GM21786 (cell line): ENCODE measurements around the gene GMPPB.
"Not testable (repeated sequence)": the region's sequence is repeated elsewhere in the genome, so short reads cannot be mapped to it uniquely, and the experiment has no call there.

Experiments used
- ATAC-seq: cut with Tn5 transposase; IDR thresholded peaks from one replicate; pipeline ENCODE4 v1.9.1; 2021; ENCODE audit not compliant: unreplicated experiment

Gene GMPPB

DNA sequence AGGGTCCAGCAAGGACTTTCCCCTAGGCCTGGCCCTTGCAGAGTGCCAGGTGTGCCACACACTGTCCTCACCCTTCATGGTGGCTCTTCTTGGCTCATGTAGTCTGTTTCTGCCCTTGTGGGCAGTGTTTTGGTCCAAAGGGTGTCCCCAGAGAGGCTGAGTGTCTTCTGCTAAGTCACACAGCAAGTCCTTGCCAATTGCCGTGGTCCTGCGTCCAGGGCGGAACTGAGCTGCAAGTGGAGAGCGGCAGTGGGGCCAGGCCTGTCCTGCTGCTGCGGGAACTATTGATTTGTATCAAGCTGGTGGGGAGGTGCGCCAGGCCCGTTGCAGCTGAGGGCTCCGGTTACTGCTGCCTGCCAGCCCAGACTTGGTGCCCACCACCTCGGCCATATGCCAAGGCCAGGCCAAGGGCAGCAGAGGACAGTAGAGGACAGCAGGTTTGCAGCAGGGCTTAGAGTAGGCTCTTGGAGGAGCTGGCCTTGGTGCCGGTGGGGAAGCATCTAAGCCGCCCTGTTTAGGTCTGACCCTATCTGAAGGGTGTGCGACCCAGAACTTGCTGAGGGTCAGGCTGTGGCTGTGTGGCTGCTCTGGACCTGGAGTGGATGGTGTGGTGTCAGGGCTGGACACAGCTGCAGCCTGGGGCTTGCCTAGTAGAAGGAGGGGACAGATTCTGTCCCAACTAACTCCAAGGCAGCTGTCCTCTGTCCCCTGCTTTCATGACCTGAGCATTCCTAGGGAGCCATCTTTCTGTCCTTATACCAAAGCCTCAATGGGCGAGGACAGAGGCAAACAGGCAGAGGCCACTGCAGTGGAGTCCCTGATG lies 8.8 kb downstream of the GMPPB start:
- no peak for ATAC-seq

DNA sequence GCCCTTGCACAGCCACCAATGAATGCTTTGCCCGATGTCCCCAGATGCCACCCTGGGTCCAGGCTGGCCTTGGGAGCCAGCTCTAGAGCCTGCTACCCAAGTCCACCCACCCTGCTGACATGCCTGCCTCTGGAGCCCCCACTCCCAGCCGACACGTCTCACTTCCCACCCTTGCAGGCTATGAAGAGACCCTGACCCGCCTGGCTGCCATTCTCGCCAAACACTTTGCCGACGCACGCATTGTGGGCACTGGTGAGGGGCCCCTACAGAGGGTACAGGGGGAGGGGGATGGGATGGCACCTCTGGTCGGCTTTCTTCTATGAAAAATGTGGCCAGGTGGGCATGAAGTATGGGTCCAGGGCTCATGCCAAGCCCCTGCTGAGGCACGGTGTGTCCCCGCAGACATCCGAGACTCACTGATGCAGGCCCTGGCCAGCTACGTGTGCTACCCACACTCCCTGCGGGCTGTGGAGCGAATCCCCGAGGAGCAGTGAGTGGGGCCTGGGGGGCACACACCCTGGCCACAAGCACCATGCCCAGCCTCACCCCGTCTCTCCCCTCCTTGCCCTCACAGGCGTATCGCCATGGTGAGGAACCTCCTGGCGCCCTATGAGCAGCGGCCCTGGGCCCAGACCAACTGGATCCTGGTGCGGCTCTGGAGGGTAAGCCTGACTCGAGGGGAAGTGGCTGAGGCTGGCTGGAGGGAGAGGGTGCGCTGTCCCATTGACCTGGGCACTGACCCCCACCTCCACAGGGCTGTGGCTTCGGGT lies 10.2 kb downstream of the GMPPB start:
- no peak for ATAC-seq

DNA sequence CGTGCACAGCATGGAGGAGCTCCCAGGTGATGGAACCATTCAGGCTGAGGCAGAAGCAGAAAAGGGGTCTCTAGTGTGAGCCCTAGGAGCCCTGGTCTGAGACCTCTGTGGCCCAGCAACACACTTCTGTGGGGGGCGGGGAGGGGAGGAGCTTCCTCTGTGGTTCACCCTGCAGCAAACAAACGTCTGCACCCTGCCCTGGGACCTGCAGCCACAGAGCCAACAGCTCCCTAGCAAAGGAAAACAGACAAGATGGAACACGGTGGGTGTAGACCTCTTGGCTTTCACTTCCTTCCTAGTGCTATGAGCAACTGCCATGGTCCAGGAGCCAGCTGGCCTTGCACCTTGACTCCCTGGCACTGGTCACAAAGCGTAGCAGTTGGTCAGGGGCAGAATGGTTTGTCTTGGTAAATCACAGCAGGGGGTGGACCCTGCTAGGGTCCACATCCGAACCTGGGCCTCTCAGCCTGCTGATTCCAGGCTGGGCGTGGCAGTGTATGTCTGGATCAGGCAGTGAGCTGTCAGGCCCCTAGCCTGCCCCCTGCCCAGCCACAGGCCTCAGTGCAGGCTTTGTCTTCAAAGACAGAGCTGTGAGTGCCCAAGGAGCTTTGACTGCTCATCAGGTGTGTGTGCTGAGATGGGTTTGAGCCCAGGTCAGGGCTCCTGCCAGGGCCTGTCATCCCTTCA lies 11.0 kb downstream of the GMPPB start:
- ATAC-seq: no peak

DNA sequence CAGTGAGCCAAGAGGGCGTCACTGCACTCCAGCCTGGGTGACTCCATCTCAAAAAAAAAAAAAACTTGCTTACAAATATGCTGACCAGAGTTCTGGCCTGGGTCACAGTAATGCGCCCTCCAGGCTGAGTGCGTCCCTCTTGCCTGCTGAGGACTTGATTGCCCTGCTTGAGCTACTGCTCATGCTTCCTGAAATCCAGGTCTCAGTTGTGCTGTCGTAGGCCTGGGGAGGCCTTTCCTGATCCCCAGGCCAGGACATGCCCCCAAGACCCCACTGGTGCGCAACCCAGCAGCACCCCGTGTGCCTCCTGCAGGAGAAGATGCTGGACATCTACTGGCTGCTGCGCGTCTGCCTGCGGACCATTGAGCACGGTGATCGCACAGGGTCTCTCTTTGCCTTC lies 11.6 kb downstream of the GMPPB start:
- ATAC-seq: no peak

DNA sequence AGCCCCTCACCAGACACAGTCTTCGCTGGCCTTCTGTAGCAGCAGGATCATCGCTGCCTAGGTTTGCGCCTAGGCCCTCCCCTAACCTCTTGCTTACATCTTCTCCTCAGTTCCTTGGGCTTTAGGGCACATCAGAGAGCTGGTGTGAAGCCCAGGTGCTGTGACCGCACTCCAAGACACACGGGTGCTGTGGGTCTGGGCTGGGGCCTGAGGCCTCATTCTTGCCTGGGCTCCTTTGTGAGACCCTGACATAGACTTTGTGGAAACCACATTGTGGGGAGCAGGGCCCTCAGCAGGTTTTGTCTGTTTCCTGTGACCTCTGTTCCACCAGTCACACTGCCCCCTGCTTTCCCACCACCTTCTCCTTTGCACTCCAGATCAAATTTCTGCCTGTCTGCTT lies 12.3 kb downstream of the GMPPB start:
- no peak for ATAC-seq

DNA sequence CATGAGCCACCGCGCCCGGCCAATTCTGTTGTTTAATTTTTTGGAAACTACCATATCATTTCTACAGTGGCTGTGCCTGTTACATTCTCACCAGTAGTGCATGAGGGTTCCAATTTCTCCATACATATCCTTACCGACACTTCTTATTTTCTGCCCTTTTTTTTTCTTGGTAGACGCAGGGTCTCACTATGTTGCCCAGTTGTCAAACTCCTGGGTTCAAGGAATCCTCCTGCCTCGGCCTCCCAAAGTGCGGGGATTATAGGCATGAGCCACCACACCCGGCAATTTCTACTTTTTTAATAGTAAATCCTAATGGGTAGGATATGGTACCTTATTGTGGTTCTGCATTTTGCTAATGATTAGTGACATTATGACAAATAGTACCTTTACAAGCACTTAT lies 13.9 kb downstream of the GMPPB start:
- no peak for ATAC-seq

DNA sequence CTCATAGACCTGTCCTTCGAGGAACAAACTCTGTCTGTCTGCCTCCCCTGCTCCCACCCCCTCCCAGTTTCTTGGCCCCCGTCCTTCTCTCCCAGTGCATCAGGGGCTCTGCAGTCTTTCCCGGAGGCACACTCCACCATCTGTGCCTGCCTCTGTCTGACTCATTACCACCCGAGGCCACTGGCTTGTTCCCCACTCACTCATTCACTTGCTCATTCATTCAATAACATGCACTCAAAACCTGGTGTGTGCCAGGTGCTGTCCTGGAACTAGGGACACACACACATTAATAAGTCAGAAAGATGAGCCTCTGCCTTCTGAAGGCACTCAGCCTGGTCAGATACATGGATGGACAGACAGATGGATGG lies 16.7 kb downstream of the GMPPB start:
- no peak for ATAC-seq

DNA sequence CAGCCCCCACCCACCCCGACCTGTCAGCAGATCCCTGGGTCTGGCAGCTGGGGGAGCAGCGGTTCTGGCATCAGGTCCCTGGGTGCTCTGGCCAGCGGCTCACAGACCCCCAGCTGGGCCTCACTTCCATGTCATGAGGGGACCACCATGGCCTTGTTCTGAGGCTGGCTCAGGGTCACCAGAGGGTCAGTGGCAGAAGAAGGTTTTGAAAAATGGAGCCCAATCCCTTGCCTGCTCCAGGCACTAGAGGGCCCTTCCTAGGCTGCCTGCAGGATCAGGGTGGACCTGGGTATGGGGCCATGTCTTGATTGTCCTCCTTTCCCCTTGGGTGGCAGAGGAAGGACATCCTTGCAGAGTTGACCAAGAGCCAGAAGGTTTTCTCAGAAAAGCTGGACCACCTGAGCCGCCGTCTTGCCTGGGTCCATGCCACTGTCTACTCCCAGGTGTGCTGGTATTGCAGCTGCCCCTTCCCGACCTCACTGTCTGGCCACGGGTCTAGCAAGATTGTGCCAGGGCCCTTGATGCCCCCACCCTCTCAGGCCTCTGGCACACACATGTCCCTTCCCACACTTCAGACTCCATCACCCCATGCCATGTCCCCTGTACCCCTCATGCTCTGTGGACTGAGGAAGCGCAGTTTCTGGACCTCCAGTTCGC lies 17.2 kb downstream of the GMPPB start:
- no peak for ATAC-seq

DNA sequence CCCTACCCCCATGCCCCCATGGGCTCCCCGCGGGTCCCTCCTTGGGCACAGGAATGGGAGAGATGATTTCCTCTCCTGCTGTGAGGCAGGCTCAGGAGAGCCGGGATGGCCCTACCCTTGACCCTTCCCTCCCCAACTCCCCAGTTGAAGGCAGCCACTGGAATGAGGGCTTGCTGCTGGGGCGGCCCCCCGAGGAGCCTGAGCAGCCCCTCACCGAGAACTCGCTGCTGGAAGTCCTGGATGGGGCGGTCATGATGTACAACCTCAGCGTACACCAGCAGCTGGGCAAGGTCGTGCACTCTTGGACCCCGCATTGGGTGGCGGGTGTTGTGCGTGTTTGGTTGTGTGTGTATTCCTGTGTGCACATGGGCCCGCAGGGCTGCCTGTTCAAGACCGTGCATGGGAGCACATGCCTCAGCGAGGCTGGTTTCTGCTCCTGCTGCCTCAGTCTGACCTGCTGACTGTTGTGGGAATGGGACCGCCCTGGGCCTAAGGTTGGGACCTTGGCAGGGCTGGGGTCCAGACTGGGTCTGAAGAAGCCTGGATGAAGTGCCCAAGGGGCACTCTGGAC lies 18.3 kb downstream of the GMPPB start:
- ATAC-seq: no peak

DNA sequence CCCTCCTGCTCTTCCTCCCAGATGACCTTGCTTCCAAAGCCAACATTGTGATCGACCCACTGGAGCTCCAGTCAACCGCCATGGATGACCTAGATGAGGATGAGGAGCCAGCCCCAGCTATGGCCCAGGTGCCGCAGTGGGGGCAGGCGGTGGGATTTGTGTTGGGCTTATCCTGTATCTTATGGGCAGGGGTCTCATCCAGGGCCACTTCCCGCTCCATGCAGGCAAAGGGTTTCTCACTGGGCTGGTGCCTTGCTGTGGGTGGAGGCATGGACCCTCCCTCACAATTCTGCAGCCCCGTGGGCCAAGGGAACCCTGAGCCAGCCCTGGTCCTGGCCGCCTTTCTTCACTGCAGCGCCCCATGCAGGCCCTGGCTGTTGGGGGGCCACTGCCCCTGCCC lies 19.1 kb downstream of the GMPPB start:
- no peak for ATAC-seq

DNA sequence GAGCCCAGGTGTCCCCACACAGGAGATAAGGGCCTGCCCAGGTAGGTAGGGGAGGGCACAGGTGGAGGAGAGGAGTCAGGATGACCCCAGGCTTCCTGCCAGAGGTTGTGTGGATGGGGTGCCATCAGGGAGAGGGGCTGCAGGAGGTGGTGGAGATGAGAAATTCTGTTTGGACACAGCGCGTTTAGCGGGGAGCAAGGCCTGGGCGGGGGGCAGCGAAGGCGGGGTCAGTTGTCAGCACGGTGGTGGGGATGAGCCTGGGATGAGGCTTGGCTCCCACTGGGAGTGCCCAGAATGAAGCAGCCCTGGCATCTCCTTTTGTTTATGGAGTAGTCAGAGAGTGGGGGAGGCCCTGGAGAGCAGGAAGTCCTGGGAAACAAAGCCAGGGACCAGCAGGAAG lies 19.8 kb downstream of the GMPPB start:
- no peak for ATAC-seq

DNA sequence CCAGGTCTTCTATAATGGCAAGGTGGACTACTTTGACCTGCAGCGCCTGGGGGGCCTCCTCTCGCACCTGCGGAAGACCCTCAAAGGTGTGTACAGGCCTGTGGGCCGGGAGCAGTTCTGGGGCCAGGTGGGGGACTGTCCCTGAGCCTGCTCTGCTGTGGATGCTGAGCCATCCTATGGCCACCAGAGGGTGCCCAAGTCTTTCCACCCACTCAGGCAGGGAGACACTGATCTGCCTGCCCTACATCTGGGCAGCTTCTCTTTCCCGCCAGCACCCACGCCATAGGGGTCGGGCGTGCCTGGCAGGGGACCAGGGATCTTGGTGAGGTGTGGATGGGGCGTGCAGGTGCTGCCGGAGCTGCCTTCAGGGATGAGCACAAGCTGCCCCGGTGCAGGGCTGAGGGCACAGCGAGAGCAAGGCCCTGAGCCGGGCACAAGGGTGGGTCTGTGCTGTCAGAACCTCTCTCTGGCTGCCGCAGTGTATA lies 20.3 kb downstream of the GMPPB start:
- peak; percentile 69 for ATAC-seq

DNA sequence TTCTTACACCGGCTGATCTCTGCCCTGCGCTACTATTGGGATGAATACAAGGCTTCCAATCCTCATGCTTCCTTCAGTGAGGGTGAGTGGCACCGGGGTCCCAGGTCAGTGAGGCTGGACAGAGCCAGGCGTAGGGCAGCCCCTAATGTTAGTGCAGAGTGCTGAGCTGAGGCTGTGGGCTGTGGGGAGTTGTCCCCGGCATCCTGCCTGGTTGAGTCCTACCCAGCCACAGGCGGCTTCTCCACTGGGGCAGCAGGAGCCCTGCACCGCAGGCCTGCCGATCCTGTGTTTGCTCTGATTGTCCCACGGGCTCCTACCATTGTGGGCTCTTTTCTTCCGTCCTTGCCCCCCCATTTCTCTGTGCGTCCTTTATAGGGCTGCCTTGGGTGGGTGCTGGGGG lies 21.1 kb downstream of the GMPPB start:
- ATAC-seq: no peak

DNA sequence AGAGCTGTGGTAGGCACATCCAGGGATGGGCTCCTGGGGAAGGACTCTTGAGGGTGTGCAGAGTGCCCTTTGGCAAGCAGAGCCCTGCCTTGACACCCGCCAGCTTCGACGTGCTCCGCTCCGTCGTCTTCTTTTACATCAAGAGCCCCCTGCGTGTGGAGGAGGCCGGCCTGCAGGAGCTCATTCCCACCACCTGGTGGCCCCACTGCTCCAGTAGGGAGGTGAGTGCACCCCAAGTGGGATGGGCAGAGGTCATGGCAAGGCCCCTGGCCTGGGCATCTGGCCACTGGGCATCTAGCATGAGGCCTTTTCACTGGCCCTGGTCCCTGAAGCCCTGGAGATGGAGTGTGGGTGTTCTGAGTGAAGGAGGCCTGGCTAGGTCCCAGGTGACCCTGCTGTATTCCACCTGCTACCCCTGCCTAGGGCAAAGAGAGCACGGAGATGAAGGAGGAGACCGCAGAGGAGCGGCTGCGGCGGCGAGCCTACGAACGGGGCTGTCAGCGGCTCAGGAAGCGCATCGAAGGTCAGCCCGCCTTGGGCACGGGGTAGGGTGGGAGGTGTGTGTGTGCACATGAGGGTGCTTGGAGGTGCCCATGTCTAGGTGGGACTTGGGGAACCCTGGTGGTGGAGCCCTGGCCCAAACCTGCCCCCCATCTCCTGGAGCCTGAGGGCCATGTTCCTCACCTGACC lies 22.2 kb downstream of the GMPPB start:
- ATAC-seq: no peak

DNA sequence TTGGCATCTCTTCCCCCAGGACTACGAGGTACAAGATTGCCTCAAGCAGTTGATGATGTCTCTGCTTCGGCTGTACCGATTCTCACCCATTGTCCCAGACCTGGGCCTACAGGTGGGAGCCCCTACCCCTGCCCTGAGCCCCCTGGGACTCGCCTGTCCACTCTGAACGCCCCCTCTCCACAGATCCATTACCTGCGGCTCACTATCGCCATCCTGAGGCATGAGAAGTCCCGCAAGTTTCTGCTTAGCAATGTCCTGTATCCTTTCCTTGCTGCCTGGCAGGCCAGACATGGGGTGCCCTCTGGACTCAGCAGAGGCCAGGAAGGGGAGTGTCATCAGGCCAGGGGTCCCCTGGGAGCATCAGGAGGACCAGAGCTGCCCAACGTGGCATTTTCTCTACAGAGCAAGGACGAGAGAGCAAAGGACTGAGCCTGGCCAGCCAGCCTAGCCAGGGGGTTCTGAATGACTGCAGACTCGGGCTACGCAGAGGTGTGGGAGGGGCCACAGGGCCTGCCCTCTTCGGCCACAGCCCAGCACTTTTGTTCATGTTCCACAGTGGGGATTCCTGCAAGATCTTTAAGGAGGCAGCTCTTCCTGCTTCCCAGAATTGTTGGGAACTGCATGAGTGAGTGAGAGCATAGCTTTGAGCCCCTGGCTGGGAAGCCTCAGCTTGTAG lies 23.2 kb downstream of the GMPPB start:
- ATAC-seq: no peak

DNA sequence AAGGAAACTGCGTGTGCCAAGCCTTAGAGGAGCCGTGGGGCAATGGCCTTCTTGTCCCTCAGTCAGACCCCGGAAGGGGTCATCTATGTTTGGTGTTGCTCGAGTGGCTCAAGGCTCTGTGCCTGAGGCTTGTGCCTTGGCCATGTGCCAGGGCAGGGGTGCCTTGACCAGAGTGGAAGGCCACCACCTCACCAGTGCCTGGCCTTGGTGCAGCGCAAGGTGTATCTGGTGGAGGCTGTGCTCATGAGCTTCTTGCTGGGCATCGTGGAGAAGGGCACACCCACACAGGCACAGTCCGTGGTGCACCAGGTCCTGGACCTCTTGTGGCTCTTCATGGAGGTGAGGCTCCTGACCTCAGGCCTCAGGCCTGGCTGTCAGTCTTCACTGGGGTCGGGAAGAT lies 23.7 kb downstream of the GMPPB start:
- no peak for ATAC-seq

DNA sequence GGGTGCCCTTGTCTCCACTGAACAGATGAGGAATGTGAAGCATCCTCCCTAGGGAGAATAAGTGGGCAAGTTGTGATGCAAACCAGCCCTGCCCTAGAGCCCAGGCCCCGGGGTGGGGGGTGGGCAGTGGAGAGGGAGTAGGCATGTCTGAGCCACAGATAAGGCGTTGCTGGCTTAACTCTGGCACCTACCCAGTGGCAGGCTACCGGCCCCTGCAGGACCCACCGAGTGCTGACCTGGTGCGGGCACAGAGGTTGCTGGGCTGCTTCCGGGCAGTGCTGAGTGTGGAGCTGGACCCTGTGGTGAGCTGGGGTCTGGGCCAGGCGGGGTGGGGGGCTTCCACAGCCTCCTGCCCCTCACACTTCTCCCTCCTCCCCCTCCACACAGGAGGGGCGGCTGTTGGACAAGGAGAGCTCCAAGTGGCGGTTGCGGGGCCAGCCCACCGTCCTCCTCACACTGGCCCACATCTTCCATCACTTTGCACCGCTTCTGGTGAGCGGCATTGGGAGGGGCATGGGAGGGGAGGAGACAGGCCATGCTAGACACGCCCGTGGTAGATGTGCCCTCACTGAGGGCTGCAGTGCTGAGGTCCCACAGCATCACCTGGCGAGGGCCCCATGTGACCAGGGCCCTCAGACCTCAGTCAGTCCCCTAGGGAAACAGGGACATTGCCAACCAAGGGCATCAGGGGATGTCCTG lies 24.3 kb downstream of the GMPPB start:
- ATAC-seq: no peak

DNA sequence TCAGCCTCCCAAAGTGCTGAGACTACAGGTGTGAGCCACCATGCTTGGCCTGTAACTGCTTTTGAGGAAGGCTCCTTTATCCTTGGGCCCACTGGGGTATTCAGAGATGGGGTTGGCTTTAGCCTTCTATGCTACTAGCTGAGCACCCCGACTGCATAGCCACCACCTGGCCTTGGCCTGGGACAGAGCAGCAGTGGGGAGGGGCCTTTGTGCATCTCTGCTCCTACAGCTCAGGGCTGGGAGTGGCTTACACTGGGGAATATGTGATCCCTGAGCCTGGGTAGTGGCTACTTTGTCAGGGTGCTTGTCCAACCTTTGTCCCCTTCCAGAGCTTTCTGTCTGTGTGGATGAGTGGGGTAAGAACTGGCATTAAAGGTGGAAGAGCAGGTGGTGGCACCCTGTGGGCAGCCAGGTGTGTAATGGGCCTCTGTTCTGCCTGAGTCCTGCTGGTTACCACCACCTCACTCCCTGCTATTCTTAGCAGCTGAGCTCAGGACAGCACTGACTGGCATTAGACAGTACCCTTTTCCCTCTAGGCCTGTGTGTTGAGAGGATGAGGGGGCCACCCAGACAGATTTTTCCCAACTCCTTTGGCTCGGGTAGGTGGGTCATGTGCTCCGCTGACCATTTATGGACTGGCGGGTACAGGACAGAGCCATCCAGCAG lies 28.3 kb downstream of the GMPPB start:
- not testable (repeated sequence) for ATAC-seq
